NB4 (cell line): Measurements from ENCODE around the gene OR6J1.

Experiments used
- CTCF ChIP-seq: IDR thresholded peaks from one replicate; pipeline ENCODE4 v1.5.1; 2012; ENCODE audit warnings: low read depth, low read length
- MAX ChIP-seq: IDR thresholded peaks from 2 replicates; pipeline ENCODE4 v1.6.1; 2011; ENCODE audit warnings: low read depth, low read length
- POLR2A ChIP-seq: IDR thresholded peaks from 2 replicates; pipeline ENCODE4 v1.6.1; 2011; ENCODE audit warnings: mild to moderate bottlenecking; ENCODE audit not compliant: insufficient read length; ENCODE audit errors: extremely low read depth

- TF ChIP-seq CTCF: no peak
- no peak for TF ChIP-seq MAX
- no peak for TF ChIP-seq POLR2A
Observed at GRCh38 chr14:22607291-22607690, 36.9 kb downstream of the OR6J1 start.
